Measurements from ENCODE around the gene FCRLA. TPM values are rescaled to one million over a fixed set of nuclear protein-coding genes. Genes with fewer than 3 reads are reported as not detected.

Gene FCRLA
- total RNA-seq, 1 experiment from 2014 or later, result not detected

- intact Hi-C loops (cut with micrococcal nuclease), result loop anchor here (1.0 to 10.0 kb wide), 4 partner anchors 175 to 556 kb away; no protein-coding TSS in a partner anchor
- no peak for DNase-seq
- no TSS peak for BruUV-seq (replicated peaks)
Observed at GRCh38 chr1:161740921-161741320, 33.9 kb downstream of the FCRLA start.

DNA sequence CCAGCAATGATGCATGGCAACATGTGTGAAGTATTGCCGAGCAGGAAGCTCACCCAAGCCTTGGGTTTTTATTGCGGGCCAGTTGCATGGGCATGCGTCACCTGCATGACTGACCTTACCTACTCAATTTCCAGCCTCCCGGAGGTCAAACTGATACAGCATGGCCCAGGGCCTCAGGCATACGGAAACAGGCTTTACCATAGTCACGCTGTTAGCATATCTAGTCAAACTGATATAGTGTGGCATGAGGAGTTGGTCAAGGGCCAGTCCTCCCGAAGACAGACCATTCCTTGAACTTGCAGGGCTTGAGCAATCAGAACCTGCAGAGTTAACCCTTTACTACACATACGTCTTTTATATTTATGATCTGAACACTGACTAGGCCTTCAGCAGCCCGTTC, 36.2 kb downstream of the FCRLA start:
- H3K4me2 ChIP-seq (ENCODE audit: low read length), result no peak overlapping the region
- ChIA-PET POLR2A (ENCODE audit: unreplicated experiment) (no interaction called here), CTCF (interaction anchor here (1.0 kb wide), 1 partner anchor 294 kb away, joined by 6 read pairs; no protein-coding TSS in a partner anchor)
- BruUV-seq (replicated peaks), result no TSS peak
- peak overlapping the region; percentile 23; the same call in 1 of the 2 replicates for H3K9ac ChIP-seq (ENCODE audit: low read length)
- H3K27me3 ChIP-seq (ENCODE audit: low read length), result no peaks in the 10 kb centered on the region
- no peak overlapping the region for H3K4me3 ChIP-seq (ENCODE audit: low read length)
- no peaks in the 10 kb centered on the region for H3K9me2 ChIP-seq (replicated peaks; ENCODE audit: low read length)
- H3K9me3 ChIP-seq (ENCODE audit: low read length), result no peaks in the 10 kb centered on the region
- H3K27ac ChIP-seq (ENCODE audit: low read length), result peak overlapping the region; percentile 65
- DNase-seq, result no peak
- H4K20me1 ChIP-seq (ENCODE audit: low read length), result no peaks in the 10 kb centered on the region
- H3F3A ChIP-seq (ENCODE audit: low read length, unreplicated experiment), result no peaks in the 10 kb centered on the region
- intact Hi-C loops (cut with micrococcal nuclease), result loop anchor here (10.0 kb wide), 2 partner anchors 358 to 558 kb away; no protein-coding TSS in a partner anchor
- no peaks in the 10 kb centered on the region for H3K79me2 ChIP-seq (ENCODE audit: low read length)
- H3K36me3 ChIP-seq (ENCODE audit: low read depth, low read length), result no peaks in the 10 kb centered on the region
- no peak for ATAC-seq
- H2AFZ ChIP-seq (ENCODE audit: low read length), result no peak overlapping the region
- peaks cover 16% of the 10 kb centered on the region for H3K4me1 ChIP-seq (ENCODE audit: insufficient read depth, low read length)
- TF ChIP-seq CTCF (conservative IDR thresholded peaks at IDR 0.05; ENCODE audit: low read depth, low read length) (no peak), EZH2phosphoT487 (IDR thresholded peaks at IDR 0.05; ENCODE audit: borderline replicate concordance, low read length) (no peak)

More at GRCh38 chr1:161740921-161741320, 33.9 kb downstream of the FCRLA start:
- Histone ChIP-seq H3F3A (ENCODE audit: low read length, unreplicated experiment) (no peaks in the 10 kb centered on the region), H4K20me1 (ENCODE audit: low read length) (no peaks in the 10 kb centered on the region), H3K27me3 (ENCODE audit: low read length) (no peaks in the 10 kb centered on the region), H3K4me3 (ENCODE audit: low read length) (no peak overlapping the region), H3K4me1 (ENCODE audit: insufficient read depth, low read length) (peaks cover 34% of the 10 kb centered on the region), H3K9ac (ENCODE audit: low read length) (no peak overlapping the region), H3K36me3 (ENCODE audit: low read depth, low read length) (no peaks in the 10 kb centered on the region), H3K9me2 (replicated peaks; ENCODE audit: low read length) (no peaks in the 10 kb centered on the region), H2AFZ (ENCODE audit: low read length) (peak overlapping the region; percentile 71), H3K79me2 (ENCODE audit: low read length) (no peaks in the 10 kb centered on the region), H3K27ac (ENCODE audit: low read length) (no peak overlapping the region), H3K4me2 (ENCODE audit: low read length) (no peak overlapping the region), H3K9me3 (ENCODE audit: low read length) (no peaks in the 10 kb centered on the region)
- no peak for ATAC-seq
- no peak for TF ChIP-seq EZH2 (IDR thresholded peaks at IDR 0.05; ENCODE audit: low read length, unreplicated experiment)
- POLR2A ChIA-PET (ENCODE audit: unreplicated experiment), result no interaction called here
- CTCF ChIA-PET, result interaction anchor here (1.0 to 1.1 kb wide), 2 partner anchors 14 to 254 kb away, joined by 5 to 6 read pairs; no protein-coding TSS in a partner anchor

DNA sequence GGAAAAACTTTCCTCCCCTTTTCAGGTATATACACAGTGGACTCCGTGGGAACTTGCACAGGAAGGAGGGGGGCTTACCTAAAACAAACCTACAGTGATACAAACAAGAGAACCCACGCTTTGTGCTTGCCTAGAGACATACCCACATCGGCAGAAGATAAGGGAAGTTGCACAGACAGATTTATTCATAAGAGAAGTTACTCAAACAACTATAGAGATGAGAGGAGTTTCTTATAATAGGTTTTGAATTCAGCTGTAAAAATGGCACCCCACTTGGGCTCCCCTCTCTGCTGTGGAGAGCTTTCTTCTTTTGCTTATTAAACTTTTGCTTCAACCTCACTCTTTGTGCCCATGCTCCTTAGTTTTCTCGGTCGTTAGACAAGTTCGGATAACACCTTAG, 40.8 kb downstream of the FCRLA start:
- intact Hi-C loops (cut with micrococcal nuclease), result loop anchor here (10.0 kb wide), 2 partner anchors 363 to 563 kb away; no protein-coding TSS in a partner anchor
- no TSS peak for BruUV-seq (replicated peaks)
- CTCF ChIA-PET, result interaction anchor here (0.6 kb wide), 1 partner anchor 289 kb away, joined by 3 read pairs; no protein-coding TSS in a partner anchor

More for the DNA sequence above, 40.8 kb downstream of the FCRLA start:
- POLR2A ChIA-PET (ENCODE audit: unreplicated experiment), result no interaction called here
- no peaks in the 10 kb centered on the region for H3K9me3 ChIP-seq (ENCODE audit: low read length)
- peaks cover 17% of the 10 kb centered on the region for H3K36me3 ChIP-seq (ENCODE audit: low read depth, low read length)
- no peaks in the 10 kb centered on the region for H3F3A ChIP-seq (ENCODE audit: low read length, unreplicated experiment)
- no peaks in the 10 kb centered on the region for H3K27me3 ChIP-seq (ENCODE audit: low read length)
- no peaks in the 10 kb centered on the region for H3K9me2 ChIP-seq (replicated peaks; ENCODE audit: low read length)
- no peak overlapping the region for H2AFZ ChIP-seq (ENCODE audit: low read length)
- peaks cover 14% of the 10 kb centered on the region for H4K20me1 ChIP-seq (ENCODE audit: low read length)
- peaks cover 28% of the 10 kb centered on the region for H3K79me2 ChIP-seq (ENCODE audit: low read length)
- H3K4me1 ChIP-seq (ENCODE audit: insufficient read depth, low read length), result peaks cover 32% of the 10 kb centered on the region
- H3K4me2 ChIP-seq (ENCODE audit: low read length), result no peak overlapping the region
- TF ChIP-seq EZH2 (IDR thresholded peaks at IDR 0.05; ENCODE audit: low read length, unreplicated experiment) (no peak), CTCF (conservative IDR thresholded peaks at IDR 0.05; ENCODE audit: low read depth, low read length) (no peak), EZH2phosphoT487 (IDR thresholded peaks at IDR 0.05; ENCODE audit: borderline replicate concordance, low read length) (no peak)
- ATAC-seq (no peak), DNase-seq (no peak)
- no peak overlapping the region for H3K27ac ChIP-seq (ENCODE audit: low read length)
- no peak overlapping the region for H3K9ac ChIP-seq (ENCODE audit: low read length)
- H3K4me3 ChIP-seq (ENCODE audit: low read length), result no peak overlapping the region
